Adrenal gland (tissue), 5 donors: ENCODE data around the gene MBLAC2.
A peak's percentile ranks its signal among the peaks of the same experiment; 100 is the strongest.

Experiments
- CTCF ChIP-seq, 6 experiments: fragments of 450-650 bp in 4 of 6; fragments of 200-600 bp in 2 of 6; sonication (generic) in 1 of 6; IDR thresholded peaks; 1 replicate in 5 of 6; 2 replicates in 1 of 6; pipeline versions ENCODE4 v1.5.1 to v1.8.0; 2016 to 2021; ENCODE audit warnings: antibody characterized with exemption in 6 of 6, mild to moderate bottlenecking in 2 of 6, moderate library complexity in 1 of 6
- POLR2A ChIP-seq, 2 donors: fragments of 450-650 bp; IDR thresholded peaks; one replicate each; pipeline ENCODE4 v1.6.1; 2017; ENCODE audit warnings: antibody characterized with exemption in 2 of 2, mild to moderate bottlenecking in 2 of 2, moderate library complexity in 1 of 2
- donor health status: DM: no; HTN: no; CAD: no.

- TF ChIP-seq CTCF (IDR thresholded peaks at IDR 0.05) (peak; percentile 10 to 71 (median 62)), POLR2A (IDR thresholded peaks at IDR 0.05) (peak; percentile 54 to 79)
Observed at GRCh38 chr5:90474235-90475107, at the start of gene MBLAC2, which contains the start of gene POLR3G.
